ENCODE data around the gene RAPGEF1.

DNA sequence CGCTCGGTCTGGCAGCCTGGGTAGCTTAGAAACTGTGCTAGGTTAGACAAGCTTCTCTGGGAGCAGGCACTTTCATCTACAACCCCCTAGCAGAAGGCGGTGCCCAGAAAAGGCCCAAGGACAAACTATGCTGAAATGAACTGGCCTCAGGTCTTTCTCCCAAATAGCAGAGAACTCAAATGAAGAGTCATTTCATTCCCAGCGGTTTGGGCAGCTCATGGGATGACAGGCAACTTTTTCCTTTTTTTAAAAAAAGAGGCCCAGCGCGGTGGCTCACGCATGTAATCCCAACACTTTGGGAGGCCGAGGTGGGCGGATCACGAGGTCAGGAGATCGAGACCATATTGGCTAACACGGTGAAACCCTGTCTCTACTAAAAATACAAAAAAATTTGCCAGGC is 2.5 kb downstream of the RAPGEF1 start:
- TF ChIP-seq, protein P1, sequence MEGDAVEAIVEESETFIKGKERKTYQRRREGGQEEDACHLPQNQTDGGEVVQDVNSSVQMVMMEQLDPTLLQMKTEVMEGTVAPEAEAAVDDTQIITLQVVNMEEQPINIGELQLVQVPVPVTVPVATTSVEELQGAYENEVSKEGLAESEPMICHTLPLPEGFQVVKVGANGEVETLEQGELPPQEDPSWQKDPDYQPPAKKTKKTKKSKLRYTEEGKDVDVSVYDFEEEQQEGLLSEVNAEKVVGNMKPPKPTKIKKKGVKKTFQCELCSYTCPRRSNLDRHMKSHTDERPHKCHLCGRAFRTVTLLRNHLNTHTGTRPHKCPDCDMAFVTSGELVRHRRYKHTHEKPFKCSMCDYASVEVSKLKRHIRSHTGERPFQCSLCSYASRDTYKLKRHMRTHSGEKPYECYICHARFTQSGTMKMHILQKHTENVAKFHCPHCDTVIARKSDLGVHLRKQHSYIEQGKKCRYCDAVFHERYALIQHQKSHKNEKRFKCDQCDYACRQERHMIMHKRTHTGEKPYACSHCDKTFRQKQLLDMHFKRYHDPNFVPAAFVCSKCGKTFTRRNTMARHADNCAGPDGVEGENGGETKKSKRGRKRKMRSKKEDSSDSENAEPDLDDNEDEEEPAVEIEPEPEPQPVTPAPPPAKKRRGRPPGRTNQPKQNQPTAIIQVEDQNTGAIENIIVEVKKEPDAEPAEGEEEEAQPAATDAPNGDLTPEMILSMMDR (IDR thresholded peaks at IDR 0.05; ENCODE audit: extremely low read depth in 1 of 2, insufficient read depth in 1 of 2, low read depth in 1 of 2, low read length in 2 of 2) = no peak
- TF ChIP-seq POLR2AphosphoS5 (IDR thresholded peaks at IDR 0.05; ENCODE audit: insufficient read depth, low read depth, low read length) (no peak), POLR2A (IDR thresholded peaks at IDR 0.05; ENCODE audit: low read depth, low read length) (no peak), FOS (IDR thresholded peaks at IDR 0.05; ENCODE audit: borderline replicate concordance, insufficient read depth, low read length) (no peak), EZH2 (IDR thresholded peaks at IDR 0.05; ENCODE audit: borderline replicate concordance, low read depth, low read length, severe bottlenecking) (no peak), MYC (IDR thresholded peaks at IDR 0.05; ENCODE audit: low read depth, low read length) (no peak)
- TF ChIP-seq, protein P2, sequence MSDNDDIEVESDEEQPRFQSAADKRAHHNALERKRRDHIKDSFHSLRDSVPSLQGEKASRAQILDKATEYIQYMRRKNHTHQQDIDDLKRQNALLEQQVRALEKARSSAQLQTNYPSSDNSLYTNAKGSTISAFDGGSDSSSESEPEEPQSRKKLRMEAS (IDR thresholded peaks at IDR 0.05; ENCODE audit: insufficient read depth, insufficient read length) = no peak
